Esophagus muscularis mucosa (tissue), 2 donors: Measurements from ENCODE around the gene CREB3.

ENCODE experiments used
- POLR2A ChIP-seq: fragments of 450-650 bp; IDR thresholded peaks from one replicate; pipeline ENCODE4 v1.6.1; 2017; ENCODE audit warnings: antibody characterized with exemption, moderate library complexity, mild to moderate bottlenecking, low read depth
- POLR2AphosphoS5 ChIP-seq, 2 donors: sonication (generic); formaldehyde crosslinking; IDR thresholded peaks; one replicate each; pipeline ENCODE4 v1.6.1; 2017; ENCODE audit warnings: antibody characterized with exemption in 2 of 2

DNA sequence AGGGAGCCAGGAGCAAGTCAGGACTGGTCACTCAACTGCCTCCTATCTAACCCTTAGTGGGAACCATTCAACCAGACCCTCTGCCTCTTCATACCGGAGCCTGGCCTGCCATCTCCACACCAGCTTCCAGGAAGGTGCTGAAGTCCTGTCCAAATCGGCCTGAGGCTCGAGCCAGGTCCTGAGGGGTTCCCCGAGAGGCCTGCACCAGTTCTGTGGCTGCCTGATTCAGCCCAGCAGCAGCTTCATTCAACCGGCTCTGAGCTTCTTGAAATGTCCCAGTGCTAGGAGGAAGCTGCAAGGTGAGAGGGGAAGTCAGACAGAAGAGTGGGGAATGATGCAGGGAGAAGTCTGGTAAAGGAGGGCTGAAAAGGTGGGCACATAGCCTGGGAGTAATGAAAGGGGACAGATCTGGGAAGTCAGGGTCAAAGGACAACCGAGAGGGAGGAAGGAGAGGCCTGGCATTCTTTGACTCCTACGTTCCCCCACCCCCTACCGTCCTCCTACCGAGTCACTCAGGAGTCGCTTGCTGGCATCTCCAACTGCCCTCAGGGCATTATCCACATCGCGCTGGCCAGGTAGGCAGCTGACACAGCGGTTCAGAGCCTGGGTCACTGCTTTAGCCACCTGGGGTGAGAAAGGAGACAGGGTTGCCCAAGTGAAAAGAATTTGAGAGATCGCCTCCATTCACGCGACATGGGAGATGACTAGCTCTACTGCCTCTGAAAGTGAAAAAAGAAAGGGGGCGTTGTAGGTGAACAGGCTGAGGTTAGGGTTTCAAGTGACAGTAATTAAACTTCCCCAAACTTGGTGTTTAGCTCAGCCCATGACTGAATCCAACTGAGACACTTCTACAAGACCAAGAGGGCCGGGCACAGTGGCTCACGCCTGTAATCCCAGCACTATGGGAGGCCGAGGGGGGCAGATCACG, 20.7 kb upstream of the CREB3 start:
- no peak for TF ChIP-seq POLR2AphosphoS5 (IDR thresholded peaks at IDR 0.05)
- no peak for TF ChIP-seq POLR2A
